Adrenal gland (tissue), 19 donors: Measurements from ENCODE around the gene PDE6D. TPM values are rescaled to one million over a fixed set of nuclear protein-coding genes. Genes with fewer than 3 reads are reported as not detected.
A peak's percentile ranks its signal among the peaks of the same experiment; 100 is the strongest.

Source experiments
- DNase-seq, 7 donors: peaks; one replicate each; pipeline ENCODE4 v3.0.0-alpha.2; 2019 to 2020
- H3K27ac ChIP-seq, 5 donors: fragments of 200-600 bp; sonication (generic) in 4 of 5; 1 replicate in 3 of 5; 2 replicates in 2 of 5; pipeline versions ENCODE4 v1.5.1 to v1.8.0; 2016 to 2020; ENCODE audit warnings: mild to moderate bottlenecking in 1 of 5
- H3K27me3 ChIP-seq: fragments of 200-600 bp; 2 replicates; pipeline ENCODE4 v1.8.0; 2021
- H3K36me3 ChIP-seq, 2 donors: fragments of 200-600 bp; replicated peaks in 1 of 2; 1 replicate in 1 of 2; 2 replicates in 1 of 2; pipeline versions ENCODE4 v1.5.1 to v1.8.0; 2018 to 2022
- H3K4me1 ChIP-seq, 2 donors: fragments of 200-600 bp; replicated peaks in 1 of 2; 1 replicate in 1 of 2; 2 replicates in 1 of 2; pipeline versions ENCODE4 v1.5.1 to v1.8.0; 2018 to 2021
- H3K4me3 ChIP-seq, 4 donors: fragments of 200-600 bp; sonication (generic) in 3 of 4; one replicate each; pipeline ENCODE4 v1.5.1; 2016 to 2018
- H3K9me3 ChIP-seq, 3 donors: fragments of 200-600 bp; sonication (generic) in 1 of 3; replicated peaks in 1 of 3; 1 replicate in 2 of 3; 2 replicates in 1 of 3; pipeline versions ENCODE4 v1.5.1 to v1.8.0; 2016 to 2021
- CTCF ChIP-seq, 6 experiments: fragments of 450-650 bp in 4 of 6; fragments of 200-600 bp in 2 of 6; sonication (generic) in 1 of 6; IDR thresholded peaks; 1 replicate in 5 of 6; 2 replicates in 1 of 6; pipeline versions ENCODE4 v1.5.1 to v1.8.0; 2016 to 2021; ENCODE audit warnings: antibody characterized with exemption in 6 of 6, mild to moderate bottlenecking in 2 of 6, moderate library complexity in 1 of 6
- POLR2A ChIP-seq, 2 donors: fragments of 450-650 bp; IDR thresholded peaks; one replicate each; pipeline ENCODE4 v1.6.1; 2017; ENCODE audit warnings: antibody characterized with exemption in 2 of 2, mild to moderate bottlenecking in 2 of 2, moderate library complexity in 1 of 2
- WGBS, 4 donors: extraction: QIAGEN DNeasy Blood & Tissue Kit in 2 of 4; methylation state at CpG; one replicate each; pipeline versions ENCODE4 v1.1.5 to v1.1.7; 2013 to 2017; 5-methylcytosine and 5-hydroxymethylcytosine counted together
- intact Hi-C, 2 donors: fragments of 100-400 bp; cut with DNase I; formaldehyde crosslinking; loops; one replicate each; pipeline versions ENCODE4 v1.14.1 to v1.15.0; 2022 to 2023
- long read RNA-seq, 10 donors: library from polyadenylated mRNA in 3 of 10; unstranded in 2 of 10; stranded (forward) in 1 of 10; transcript quantifications; one replicate each; pipeline ENCODE4 v2.0.0 and lab custom pipeline, GENCODE V29; 2021 to 2026
- polyA plus RNA-seq, 3 donors: library from polyadenylated mRNA; stranded (reverse); fragments of 200-250 nt in 2 of 3; fragments of 350-450 nt in 1 of 3; fragmentation: Illumina TruSeq in 1 of 3; extraction: RNeasy Lipid Tissue Mini Kit (QIAGEN cat#74804) in 1 of 3; gene quantifications; one replicate each; pipeline ENCODE4 v1.2.3, GENCODE V29; 2013 to 2014
- total RNA-seq, 9 donors: library from RNA; depleted of rRNA in 4 of 9; stranded (reverse); fragments of >200 nt in 4 of 9; fragments of 120-200 nt in 1 of 9; fragmentation: NEBNext Ultra II Directional in 1 of 9; extraction: Animal tissue kit (Norgen Biotek cat#: 25700) in 1 of 9; gene quantifications; one replicate each; pipeline versions ENCODE4 v1.1.0 to v1.2.4, GENCODE V29; 2013 to 2023
- donor health status: healthy with polysubstance abuse.
- donor health status: Bipolar disorder and iron deficiency.
- donor health status: DM: yes; HTN: yes; CAD: no.
- donor health status: DM: no; HTN: no; CAD: no.
- donor health status: DM: no; HTN: no; CAD: no.
- donor health status: DM: yes; HTN: yes; CAD: no.

PDE6D gene
- total RNA-seq (10 to 100 TPM; 33.0 to 65.3 (median 44.9) TPM), polyA plus RNA-seq (10 to 100 TPM; 27.5 to 47.2 (median 40.5) TPM)
- long read RNA-seq, donor 1, transcript PDE6D-201 (5 exons, 1,175 nt) = major isoform, 18 of 22 reads
- long read RNA-seq, donor 1, partial matches to known transcripts = 0 of 22 reads
- long read RNA-seq, donor 1, other reads (novel, unspliced or antisense) = 0 of 22 reads
- long read RNA-seq, donor 2, transcript PDE6D-201 (5 exons, 1,175 nt) = major isoform, 10 of 11 reads
- long read RNA-seq, donor 2, partial matches to known transcripts = 0 of 11 reads
- long read RNA-seq, donor 2, other reads (novel, unspliced or antisense) = 0 of 11 reads
- long read RNA-seq, donor 3, transcript PDE6D-201 (5 exons, 1,175 nt) = major isoform, 13 of 14 reads
- long read RNA-seq, donor 3, partial matches to known transcripts = 0 of 14 reads
- long read RNA-seq, donor 3, other reads (novel, unspliced or antisense) = 0 of 14 reads
- long read RNA-seq, donor 4, transcript PDE6D-201 (5 exons, 1,175 nt) = major isoform, 17 of 22 reads
- long read RNA-seq, donor 4, partial matches to known transcripts = 0 of 22 reads
- long read RNA-seq, donor 4, other reads (novel, unspliced or antisense) = 3 of 22 reads
- long read RNA-seq, donor 5, transcript PDE6D-201 (5 exons, 1,175 nt) = major isoform, 25 of 34 reads
- long read RNA-seq, donor 5, partial matches to known transcripts = 0 of 34 reads
- long read RNA-seq, donor 5, other reads (novel, unspliced or antisense) = 4 of 34 reads
- long read RNA-seq, donor 6, transcript PDE6D-201 (5 exons, 1,175 nt) = major isoform, 9 of 12 reads
- long read RNA-seq, donor 6, partial matches to known transcripts = 0 of 12 reads
- long read RNA-seq, donor 6, other reads (novel, unspliced or antisense) = 1 of 12 reads
- long read RNA-seq, donor 7, transcript PDE6D-201 (5 exons, 1,175 nt) = major isoform, 7 of 9 reads
- long read RNA-seq, donor 7, partial matches to known transcripts = 0 of 9 reads
- long read RNA-seq, donor 7, other reads (novel, unspliced or antisense) = 0 of 9 reads
- long read RNA-seq, donor 8, transcript PDE6D-201 (5 exons, 1,175 nt) = major isoform, 14 of 18 reads
- long read RNA-seq, donor 8, partial matches to known transcripts = 0 of 18 reads
- long read RNA-seq, donor 8, other reads (novel, unspliced or antisense) = 0 of 18 reads
- long read RNA-seq, donor 9, partial matches to known transcripts = 0 of 8 reads
- long read RNA-seq, donor 9, other reads (novel, unspliced or antisense) = 0 of 8 reads
- long read RNA-seq, donor 10, transcript PDE6D-201 (5 exons, 1,175 nt) = major isoform, 6 of 7 reads
- long read RNA-seq, donor 10, partial matches to known transcripts = 0 of 7 reads
- long read RNA-seq, donor 10, other reads (novel, unspliced or antisense) = 0 of 7 reads

GRCh38 chr2:231780909-231781797, at the start of gene PDE6D:
TSS of gene PDE6D (minus strand) at chr2:231781282. CDS start at chr2:231781114, 168 bp downstream.
- 0 to 1% (median 1%) methylated on average over 13 to 67 of the region's 67 CpGs for WGBS, 4 donors
- peak; percentile 96 to 99 (median 99) for DNase-seq
- peak within 1 kb of the TSS; percentile 83 to 92 (median 89) for H3K4me3 ChIP-seq
- intact Hi-C loops = no loop called here
- H3K4me1 ChIP-seq = peaks cover 28 to 50% of the 10 kb centered on the region in 2 donors
- H3K36me3 ChIP-seq = no peaks in the 10 kb centered on the region
- no peaks in the 10 kb centered on the region for H3K27me3 ChIP-seq
- H3K9me3 ChIP-seq = no peaks in the 10 kb centered on the region
- TF ChIP-seq POLR2A (IDR thresholded peaks at IDR 0.05) (peak; percentile 90 to 97), CTCF (IDR thresholded peaks at IDR 0.05) (peak in 1 of 6 experiments; percentile 10)
- peak within 1 kb of the TSS; percentile 65 to 92 (median 77) for H3K27ac ChIP-seq

GRCh38 chr2:231821908-231822307, 40.8 kb upstream of the PDE6D start:
- Histone ChIP-seq H3K27me3 (no peaks in the 10 kb centered on the region), H3K9me3 (no peaks in the 10 kb centered on the region), H3K27ac (no peak overlapping the region), H3K36me3 (no peaks in the 10 kb centered on the region), H3K4me1 (no peaks in the 10 kb centered on the region), H3K4me3 (no peak overlapping the region)
- intact Hi-C loops = no loop called here
- WGBS, 4 donors = 50 to 57% (median 52%) methylated on average over 3 of the region's 3 CpGs
- TF ChIP-seq POLR2A (IDR thresholded peaks at IDR 0.05) (no peak), CTCF (IDR thresholded peaks at IDR 0.05) (no peak)
- no peak for DNase-seq

- Histone ChIP-seq H3K4me1 (no peaks in the 10 kb centered on the region), H3K9me3 (no peaks in the 10 kb centered on the region), H3K27ac (no peak overlapping the region), H3K27me3 (no peaks in the 10 kb centered on the region), H3K4me3 (no peak overlapping the region), H3K36me3 (no peaks in the 10 kb centered on the region)
- intact Hi-C loops = no loop called here
- no peak for TF ChIP-seq POLR2A (IDR thresholded peaks at IDR 0.05)
- TF ChIP-seq CTCF (IDR thresholded peaks at IDR 0.05) = no peak
- no peak for DNase-seq
- 69 to 75% (median 71%) methylated on average over 12 of the region's 12 CpGs for WGBS, 4 donors
Observed at GRCh38 chr2:231820786-231821303, 39.8 kb upstream of the PDE6D start.
